TTC549 (cell line): ENCODE measurements around the gene CCHCR1.
"Not testable (repeated sequence)": the region's sequence is repeated elsewhere in the genome, so short reads cannot be mapped to it uniquely, and the experiment has no call there.

ENCODE experiments used
- FAIRE-seq: peaks from 2 replicates; lab custom pipeline; 2012; peaks lifted over from hg19 to GRCh38; lab: Jason Lieb, UNC

Gene CCHCR1

DNA sequence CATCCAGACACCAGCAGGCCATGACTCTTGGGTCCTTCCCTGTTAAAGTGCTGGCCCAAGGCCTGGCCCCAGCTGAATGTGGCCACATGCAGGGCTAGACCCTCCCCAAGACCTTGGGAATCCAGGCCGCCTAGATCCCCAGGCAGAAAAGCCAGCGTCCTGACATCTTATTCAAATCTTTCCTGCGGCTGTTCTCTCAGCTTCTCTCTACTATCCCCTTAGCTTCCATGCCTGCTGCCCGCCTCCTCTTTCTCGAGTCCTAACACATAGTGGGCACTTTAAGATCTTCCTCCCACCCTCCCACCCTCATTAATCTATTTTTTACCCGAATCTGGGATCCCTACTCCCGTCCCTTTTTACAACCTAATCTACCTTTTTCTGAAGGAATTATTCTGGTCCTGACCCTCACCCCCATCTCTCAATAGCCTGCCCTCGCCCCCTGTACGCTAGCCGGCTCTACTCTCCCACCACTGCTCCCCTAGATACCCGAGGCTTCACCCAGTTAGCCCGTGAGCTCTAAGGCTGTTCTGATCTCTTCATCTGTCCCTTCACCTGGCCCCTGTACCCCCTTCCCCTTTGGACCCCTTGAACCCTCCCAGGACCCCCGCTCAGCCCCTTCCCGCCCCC is at the start of gene CCHCR1:
CCHCR1 (minus strand) TSS at position 290 of the 627 bp plus-strand sequence; CDS start at position 88, 202 bp downstream.
- FAIRE-seq: no peak

DNA sequence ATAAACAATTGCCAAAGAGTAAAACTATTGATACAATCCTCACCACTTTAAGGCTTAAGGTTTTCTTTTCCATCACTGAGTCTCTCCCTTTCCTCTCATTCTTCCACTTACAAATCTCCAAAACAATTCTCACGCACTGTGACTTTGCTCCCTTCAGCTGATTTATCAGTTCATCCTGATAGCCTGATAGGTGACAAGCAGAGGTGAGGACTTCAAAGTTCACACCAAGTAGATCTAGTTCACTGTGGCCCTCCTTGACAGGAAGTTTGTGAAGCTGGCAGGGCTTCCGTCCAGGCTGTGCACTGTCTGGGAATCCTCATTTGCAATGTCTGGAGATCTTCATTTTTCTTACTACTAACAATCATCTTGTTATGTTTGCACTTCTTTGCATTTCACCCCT is 48.0 kb upstream of the CCHCR1 start:
- no peak for FAIRE-seq

GRCh38 chr6:31204751-31205145 is 47.1 kb upstream of the CCHCR1 start:
- FAIRE-seq: no peak

DNA sequence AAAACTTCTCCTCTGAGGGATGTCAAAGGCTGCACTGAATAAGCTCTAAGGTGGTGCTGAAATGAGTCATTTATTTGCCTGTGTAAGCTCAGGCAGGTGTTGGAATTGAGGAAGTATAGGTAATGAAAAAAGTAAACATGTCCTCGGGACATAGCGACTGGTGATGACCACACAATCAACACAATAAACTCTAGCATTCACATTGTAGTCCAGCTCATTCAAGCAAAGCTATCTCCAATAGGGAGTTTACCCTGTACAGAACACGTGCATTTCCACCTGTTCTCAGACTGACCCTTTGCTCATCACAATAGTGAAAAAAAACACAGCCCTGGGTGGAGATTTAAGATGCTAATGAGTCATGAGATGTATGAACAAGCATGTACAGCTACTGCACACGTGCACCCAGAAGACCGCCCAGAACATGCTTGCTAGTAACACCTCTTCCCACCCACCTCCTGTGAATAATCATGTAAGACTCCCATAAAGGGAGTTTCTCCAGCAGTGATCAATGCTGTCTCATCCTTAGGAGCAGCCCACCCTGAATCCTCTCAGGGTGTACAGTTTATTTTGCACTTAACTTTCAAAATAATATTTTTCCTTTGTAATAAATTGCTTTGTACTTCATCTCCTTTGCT is 45.9 kb upstream of the CCHCR1 start:
- no peak for FAIRE-seq

DNA sequence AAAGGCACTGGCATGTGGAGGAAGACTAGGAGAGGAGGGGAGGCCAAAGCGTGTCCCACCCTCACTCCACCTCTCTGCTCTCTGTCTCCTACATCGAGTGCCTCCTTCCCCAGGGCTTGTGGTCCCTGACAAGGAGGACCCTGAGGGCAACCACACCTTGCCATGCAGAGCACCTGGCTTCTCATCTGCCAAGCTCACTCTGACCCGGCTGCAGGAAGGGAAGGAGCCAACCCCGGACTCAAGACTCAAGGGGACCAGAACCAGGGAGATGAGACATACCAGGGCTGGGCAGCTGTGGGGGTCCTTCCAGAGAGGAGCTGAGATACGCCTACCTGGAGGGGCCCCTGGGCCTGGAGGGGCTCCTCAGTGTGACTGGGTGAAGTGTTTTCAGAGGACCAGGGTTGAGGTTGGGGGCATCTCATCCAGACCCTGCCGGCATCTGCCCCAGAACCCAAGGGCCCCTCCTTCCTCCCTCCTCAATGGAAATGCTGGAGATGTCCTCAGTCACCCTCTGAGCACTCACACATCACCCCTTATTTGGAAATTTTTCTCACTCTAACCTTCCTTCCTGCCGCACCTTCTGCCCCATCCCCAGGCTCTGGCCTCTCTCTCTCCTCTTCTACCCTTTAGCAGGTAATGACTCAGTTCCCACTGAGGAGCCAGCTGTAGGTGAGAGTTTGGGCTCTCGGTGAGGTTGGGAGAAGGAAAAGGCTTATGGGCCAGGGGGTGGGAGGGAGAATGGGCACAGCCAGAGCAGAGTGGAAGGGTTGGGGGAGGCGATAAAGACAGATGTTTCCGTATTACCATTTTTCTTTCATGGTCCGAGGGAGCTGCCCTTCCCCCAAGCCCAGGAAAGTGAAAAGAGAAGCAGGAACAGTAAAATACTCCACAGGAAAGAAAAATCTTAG is 44.9 kb upstream of the CCHCR1 start:
- FAIRE-seq: no peak

GRCh38 chr6:31199105-31199452 is 41.5 kb upstream of the CCHCR1 start:
- FAIRE-seq: not testable (repeated sequence)

- no peak for FAIRE-seq
Observed at GRCh38 chr6:31197559-31198305, 40.1 kb upstream of the CCHCR1 start.

DNA sequence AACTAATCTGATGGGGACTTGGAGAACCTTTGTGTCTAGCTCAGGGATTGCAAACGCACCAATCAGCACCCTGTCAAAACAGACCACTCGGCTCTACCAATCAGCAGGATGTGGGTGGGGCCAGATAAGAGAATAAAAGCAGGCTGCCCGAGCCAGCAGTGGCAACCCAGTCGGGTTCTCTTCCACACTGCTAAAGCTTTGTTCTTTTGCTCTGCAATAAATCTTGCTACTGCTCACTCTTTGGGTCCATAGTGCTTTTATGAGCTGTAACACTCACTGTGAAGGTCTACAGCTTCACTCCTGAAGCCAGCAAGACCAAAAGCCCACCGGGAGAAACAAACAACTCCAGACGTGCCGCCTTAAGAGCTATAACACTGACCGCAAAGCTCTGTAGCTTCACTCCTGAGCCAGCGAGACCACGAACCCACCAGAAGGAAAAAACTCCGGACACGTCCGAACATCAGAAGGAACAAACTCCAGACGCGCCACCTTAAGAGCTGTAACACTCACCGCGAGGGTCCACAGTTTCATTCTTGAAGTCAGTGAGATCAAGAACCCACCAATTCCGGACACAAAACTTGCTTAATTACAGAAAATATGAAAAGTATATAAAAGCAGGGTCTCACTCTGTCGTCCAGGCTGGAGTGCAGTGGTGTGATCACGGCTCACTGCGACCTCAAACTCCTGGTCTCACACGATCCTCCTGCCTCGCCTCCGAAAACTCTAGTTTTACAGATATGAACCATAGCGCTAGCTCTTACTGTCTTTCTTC is 38.8 kb upstream of the CCHCR1 start:
- not testable (repeated sequence) for FAIRE-seq

DNA sequence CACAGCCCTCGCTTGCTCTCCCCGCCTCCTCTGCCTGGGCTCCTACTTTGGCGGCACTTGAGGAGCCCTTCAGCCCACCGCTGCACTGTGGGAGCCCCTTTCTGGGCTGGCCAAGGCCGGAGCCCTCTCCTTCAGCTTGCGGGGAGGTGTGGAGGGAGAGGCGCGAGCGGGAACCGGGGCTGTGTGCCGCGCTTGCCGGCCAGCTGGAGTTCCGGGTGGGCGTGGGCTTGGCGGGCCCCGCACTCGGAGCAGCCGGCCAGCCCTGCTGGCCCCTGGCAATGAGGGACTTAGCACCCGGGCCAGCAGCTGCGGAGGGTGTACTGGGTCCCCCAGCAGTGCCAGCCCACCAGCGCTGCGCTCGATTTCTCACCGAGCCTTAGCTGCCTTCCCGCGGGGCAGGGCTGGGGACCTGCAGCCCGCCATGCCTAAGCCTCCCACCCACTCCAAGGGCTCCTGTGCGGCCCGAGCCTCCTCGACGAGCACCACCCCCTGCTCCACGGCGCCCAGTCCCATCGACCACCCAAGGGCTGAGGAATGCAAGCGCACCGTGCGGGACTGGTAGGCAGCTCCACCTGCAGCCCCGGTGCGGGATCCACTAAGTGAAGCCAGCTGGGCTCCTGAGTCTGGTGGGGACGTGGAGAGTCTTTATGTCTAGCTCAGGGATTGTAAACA is 37.8 kb upstream of the CCHCR1 start:
- FAIRE-seq: not testable (repeated sequence)

DNA sequence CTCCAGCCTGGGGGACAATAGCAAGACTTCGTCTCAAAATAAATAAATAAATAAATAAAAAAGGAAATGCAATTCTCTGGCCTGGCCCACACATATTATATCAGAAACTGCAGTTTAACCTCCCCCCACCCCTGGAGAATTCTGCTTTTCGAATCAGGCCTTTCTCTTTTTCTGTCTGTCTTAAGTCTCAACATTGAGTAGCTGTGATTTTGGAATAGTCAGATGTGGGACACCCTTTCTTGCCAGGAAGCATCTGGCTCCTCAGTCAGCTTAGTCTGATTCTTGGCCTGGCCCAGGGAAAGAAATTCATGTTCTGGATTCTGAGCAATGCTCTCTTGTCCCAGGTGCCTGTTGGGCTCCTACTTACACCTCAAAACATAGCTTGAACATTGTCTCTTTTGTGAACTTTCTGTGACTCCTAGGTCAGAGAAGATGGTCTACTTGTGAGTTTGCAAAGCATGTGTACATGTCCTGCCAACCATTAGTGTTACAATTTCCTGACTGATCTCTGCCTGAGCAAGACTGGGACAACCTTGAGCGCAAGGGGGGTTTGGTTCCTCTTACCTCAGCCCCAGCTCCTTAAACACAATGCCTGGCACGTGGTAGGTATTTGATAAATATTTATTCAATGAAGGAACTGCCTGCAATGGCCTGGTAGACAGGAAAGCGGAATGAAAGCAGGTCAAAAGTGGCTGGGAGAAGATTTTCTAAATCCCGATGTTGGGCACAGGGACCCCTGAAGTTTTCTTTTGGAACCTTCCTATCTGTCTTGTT is 36.6 kb upstream of the CCHCR1 start:
- no peak for FAIRE-seq

DNA sequence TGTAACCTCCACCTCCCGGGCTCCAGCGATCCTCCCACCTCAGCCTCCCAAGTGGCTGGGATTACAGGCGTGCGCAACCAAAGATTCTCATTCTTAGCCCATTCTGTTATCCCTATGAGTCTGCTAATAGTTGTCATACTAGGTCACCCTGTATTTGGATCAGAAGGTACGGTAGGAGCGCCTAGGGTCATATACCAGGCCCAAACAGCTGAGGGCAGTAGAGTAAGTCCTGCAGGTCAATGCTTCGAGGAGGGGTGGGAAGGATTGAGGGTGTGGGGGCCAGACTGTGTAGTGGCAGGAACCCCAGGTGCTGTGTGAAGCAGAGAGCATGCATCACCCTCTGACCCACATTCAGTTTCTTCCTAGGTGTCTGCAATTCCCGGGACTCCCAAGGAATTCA is 35.6 kb upstream of the CCHCR1 start:
- no peak for FAIRE-seq

- FAIRE-seq: not testable (repeated sequence)
Observed at GRCh38 chr6:31192431-31193105, 35.0 kb upstream of the CCHCR1 start.

GRCh38 chr6:31190488-31190887 is 32.9 kb upstream of the CCHCR1 start:
- no peak for FAIRE-seq

DNA sequence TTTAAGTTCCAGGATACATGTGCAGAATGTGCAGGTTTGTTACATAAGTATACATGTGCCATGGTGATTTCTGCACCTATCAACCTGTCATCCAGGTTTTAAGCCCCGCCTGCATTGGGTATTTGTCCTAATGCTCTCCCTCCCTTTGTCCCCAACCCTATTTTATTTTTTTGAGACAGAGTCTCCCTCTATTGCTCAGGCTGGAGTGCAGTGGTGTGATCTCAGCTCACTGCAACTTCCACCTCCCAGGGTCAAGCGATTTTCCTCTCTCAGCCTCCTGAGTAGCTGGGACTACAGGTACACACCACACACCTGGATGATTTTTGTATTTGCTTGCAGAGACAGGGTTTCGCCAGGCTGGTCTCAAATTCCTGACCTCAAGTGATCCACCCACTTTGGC is 31.6 kb upstream of the CCHCR1 start:
- FAIRE-seq: not testable (repeated sequence)

DNA sequence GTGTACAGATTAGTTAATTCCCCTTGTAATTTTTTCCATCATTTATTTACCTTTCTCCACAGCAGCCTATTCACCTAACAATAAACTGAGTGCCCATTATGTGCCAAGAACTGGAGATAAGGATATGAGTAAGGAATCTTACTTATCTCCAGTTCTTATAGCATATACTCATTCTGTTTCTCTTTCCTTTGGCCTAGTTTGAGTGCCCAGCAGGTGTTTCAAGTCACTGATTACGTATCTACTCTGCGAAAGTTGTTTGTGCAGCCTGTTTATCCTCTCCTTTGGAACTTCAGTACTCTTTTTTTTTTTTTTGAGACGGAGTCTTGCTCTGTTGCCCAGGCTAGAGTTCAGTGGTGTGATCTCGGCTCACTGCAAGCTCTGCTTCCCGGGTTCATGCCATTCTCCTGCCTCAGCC is 30.2 kb upstream of the CCHCR1 start:
- FAIRE-seq: no peak

GRCh38 chr6:31186052-31186734 is 28.6 kb upstream of the CCHCR1 start:
- FAIRE-seq: no peak

DNA sequence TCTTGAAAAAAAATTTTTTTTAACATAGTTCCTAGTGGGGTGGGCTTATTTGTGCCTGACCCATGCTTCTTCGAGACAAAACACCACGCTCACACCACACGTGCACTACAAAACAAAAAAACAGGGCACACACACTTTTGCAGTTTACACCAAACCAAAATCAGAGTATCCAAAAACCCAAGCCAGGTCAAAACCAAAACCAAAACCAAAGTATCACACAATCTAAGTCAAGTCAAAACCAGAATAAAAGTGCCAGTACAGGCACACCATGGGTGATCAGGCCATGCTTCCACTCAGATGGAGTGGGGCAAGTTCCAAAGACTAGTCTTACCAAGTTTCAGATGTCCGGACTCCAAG is 28.1 kb upstream of the CCHCR1 start:
- FAIRE-seq: not testable (repeated sequence)

DNA sequence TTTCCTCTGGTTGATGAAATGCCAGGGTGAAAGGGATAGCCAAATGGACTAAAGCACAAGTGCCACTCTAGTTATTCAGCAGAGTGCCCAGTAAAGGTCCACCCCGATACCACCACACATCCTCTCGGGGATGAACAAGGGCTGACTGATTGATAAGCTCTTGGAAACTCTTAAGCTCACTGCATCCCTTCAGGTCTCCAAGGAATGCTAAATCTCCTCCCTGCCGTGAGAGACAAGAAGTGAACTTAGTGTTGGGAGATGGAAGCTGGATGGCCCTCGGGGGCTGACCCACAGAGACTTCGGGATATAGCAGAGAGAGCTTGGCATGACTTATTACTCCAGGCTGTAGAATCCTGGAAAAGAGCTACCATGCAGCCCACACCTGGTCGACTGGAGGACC is 26.3 kb upstream of the CCHCR1 start:
- FAIRE-seq: not testable (repeated sequence)

DNA sequence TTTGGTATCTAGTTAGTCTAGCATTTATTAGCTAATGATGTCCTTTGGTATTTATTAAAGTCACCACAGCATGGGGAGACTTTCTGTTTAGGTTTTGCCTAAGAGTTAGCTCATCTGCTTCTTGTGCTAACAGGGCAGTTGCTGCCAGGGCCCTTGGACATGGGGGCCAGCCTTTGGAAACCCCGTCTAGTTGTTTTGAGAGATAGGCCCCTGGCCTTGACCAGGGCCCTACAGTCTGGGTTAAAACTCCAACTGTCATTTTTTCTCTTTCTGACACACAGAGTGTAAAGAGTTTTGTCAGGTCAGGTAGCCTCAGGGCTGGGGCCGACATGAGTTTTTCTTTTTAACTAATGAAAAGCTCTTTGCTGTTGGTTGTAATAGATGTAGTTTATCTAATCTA is 25.7 kb upstream of the CCHCR1 start:
- not testable (repeated sequence) for FAIRE-seq
